HEK293 (cell line): ENCODE data around the gene ASB16.

Experiments
- CTCF ChIA-PET: fragments of 350-600 bp; formaldehyde crosslinking; extraction: SDS; loops from one replicate; lab custom pipeline; 2021; ENCODE audit warnings: antibody characterized with exemption; lab: Yijun Ruan, JAX
- POLR2A ChIA-PET: fragments of 300-600 bp; formaldehyde crosslinking; extraction: SDS; loops from one replicate; lab custom pipeline; 2020; ENCODE audit warnings: antibody characterized with exemption, inconsistent platforms; lab: Yijun Ruan, JAX
- H3K27ac ChIP-seq: fragments of 200-500 bp; sonication (Bioruptor generic); 2 replicates; pipeline ENCODE4 v1.5.1; 2014; ENCODE audit warnings: low read depth, low read length, control low read depth, inconsistent platforms; ENCODE audit errors: extremely low read depth
- H3K36me3 ChIP-seq, 2 experiments: fragments of 200-500 bp in 1 of 2; sonication (Bioruptor generic) in 1 of 2; 1 replicate in 1 of 2; 2 replicates in 1 of 2; pipeline ENCODE4 v1.5.1; 2014 to 2017; ENCODE audit warnings: inconsistent platforms in 2 of 2, low read length in 2 of 2; ENCODE audit not compliant: control insufficient read depth in 2 of 2, insufficient read depth in 1 of 2
- H3K4me1 ChIP-seq: fragments of 200-500 bp; sonication (Bioruptor generic); 2 replicates; pipeline ENCODE4 v1.5.1; 2014; ENCODE audit warnings: mild to moderate bottlenecking, low read length, inconsistent platforms; ENCODE audit not compliant: control insufficient read depth, insufficient read depth
- H3K4me3 ChIP-seq: 2 replicates; pipeline ENCODE4 v1.5.1; 2011; ENCODE audit warnings: low read depth, mild to moderate bottlenecking, control low read depth, low read length, moderate library complexity
- H3K9me3 ChIP-seq: fragments of 200-500 bp; sonication (Bioruptor generic); 2 replicates; pipeline ENCODE4 v1.5.1; 2014; ENCODE audit warnings: low read depth, low read length, inconsistent platforms; ENCODE audit not compliant: control insufficient read depth, insufficient read depth
- ATF2 ChIP-seq: fragments of 450-650 bp; formaldehyde crosslinking; IDR thresholded peaks from 2 replicates; pipeline ENCODE4 v1.5.1; 2016; ENCODE audit warnings: missing biosample characterization, missing genetic modification characterization, low read depth
- GLIS2 ChIP-seq: fragments of 450-650 bp; formaldehyde crosslinking; IDR thresholded peaks from 2 replicates; pipeline ENCODE4 v1.5.1; 2016; ENCODE audit warnings: missing biosample characterization, missing genetic modification characterization
- KLF1 ChIP-seq: fragments of 450-650 bp; formaldehyde crosslinking; IDR thresholded peaks from 2 replicates; pipeline ENCODE4 v1.5.1; 2016; ENCODE audit warnings: missing biosample characterization, missing genetic modification characterization
- KLF16 ChIP-seq: fragments of 450-650 bp; formaldehyde crosslinking; IDR thresholded peaks from 2 replicates; pipeline ENCODE4 v1.5.1; 2017; ENCODE audit warnings: missing biosample characterization, missing genetic modification characterization
- KLF8 ChIP-seq: fragments of 450-650 bp; formaldehyde crosslinking; IDR thresholded peaks from 2 replicates; pipeline ENCODE4 v1.5.1; 2016; ENCODE audit warnings: missing biosample characterization, missing genetic modification characterization
- SP7 ChIP-seq: fragments of 450-650 bp; formaldehyde crosslinking; IDR thresholded peaks from 2 replicates; pipeline ENCODE4 v1.5.1; 2016; ENCODE audit warnings: missing biosample characterization, missing genetic modification characterization
- ZBTB48 ChIP-seq: fragments of 450-650 bp; formaldehyde crosslinking; IDR thresholded peaks from 2 replicates; pipeline ENCODE4 v1.5.1; 2016; ENCODE audit warnings: missing biosample characterization, missing genetic modification characterization
- ZEB2 ChIP-seq: fragments of 450-650 bp; formaldehyde crosslinking; IDR thresholded peaks from 2 replicates; pipeline ENCODE4 v1.5.1; 2016; ENCODE audit warnings: missing biosample characterization, missing genetic modification characterization
- ZFHX2 ChIP-seq: fragments of 450-650 bp; formaldehyde crosslinking; conservative IDR thresholded peaks from 2 replicates; pipeline ENCODE4 v1.5.1; 2016; ENCODE audit warnings: missing biosample characterization, missing genetic modification characterization
- ZNF140 ChIP-seq: fragments of 450-650 bp; formaldehyde crosslinking; IDR thresholded peaks from 2 replicates; pipeline ENCODE4 v1.5.1; 2016; ENCODE audit warnings: missing biosample characterization, missing genetic modification characterization
- ZNF155 ChIP-seq: fragments of 450-650 bp; formaldehyde crosslinking; IDR thresholded peaks from 2 replicates; pipeline ENCODE4 v1.5.1; 2016; ENCODE audit warnings: missing biosample characterization, missing genetic modification characterization
- ZNF335 ChIP-seq: fragments of 450-650 bp; formaldehyde crosslinking; conservative IDR thresholded peaks from 2 replicates; pipeline ENCODE4 v1.5.1; 2016; ENCODE audit warnings: missing biosample characterization, missing genetic modification characterization
- ZNF341 ChIP-seq: fragments of 450-650 bp; formaldehyde crosslinking; IDR thresholded peaks from 2 replicates; pipeline ENCODE4; 2016; ENCODE audit warnings: low read depth, missing biosample characterization, missing genetic modification characterization
- ZNF521 ChIP-seq: fragments of 450-650 bp; formaldehyde crosslinking; IDR thresholded peaks from 2 replicates; pipeline ENCODE4 v1.5.1; 2017; ENCODE audit warnings: missing biosample characterization, mild to moderate bottlenecking, missing genetic modification characterization
- ZNF555 ChIP-seq: fragments of 450-650 bp; formaldehyde crosslinking; conservative IDR thresholded peaks from 2 replicates; pipeline ENCODE4 v1.5.1; 2017; ENCODE audit warnings: missing biosample characterization, mild to moderate bottlenecking, missing genetic modification characterization, inconsistent platforms
- ZNF776 ChIP-seq: fragments of 450-650 bp; formaldehyde crosslinking; IDR thresholded peaks from 2 replicates; pipeline ENCODE4 v1.5.0; 2017; ENCODE audit warnings: missing biosample characterization, missing genetic modification characterization, borderline replicate concordance
- ZSCAN23 ChIP-seq: fragments of 450-650 bp; formaldehyde crosslinking; IDR thresholded peaks from 2 replicates; pipeline ENCODE4 v1.5.1; 2016; ENCODE audit warnings: missing biosample characterization, missing genetic modification characterization
- ZSCAN5A ChIP-seq: fragments of 450-650 bp; formaldehyde crosslinking; IDR thresholded peaks from 2 replicates; pipeline ENCODE4 v1.5.1; 2016; ENCODE audit warnings: missing biosample characterization, missing genetic modification characterization
- TF ChIP-seq, protein P1 (sequence below): fragments of 450-650 bp; formaldehyde crosslinking; IDR thresholded peaks from 2 replicates; pipeline ENCODE4 v1.5.1; 2016; ENCODE audit warnings: missing biosample characterization, missing genetic modification characterization
- TF ChIP-seq, protein P2 (sequence below): fragments of 450-650 bp; formaldehyde crosslinking; IDR thresholded peaks from 2 replicates; pipeline ENCODE4 v1.5.1; 2017; ENCODE audit warnings: missing biosample characterization, missing genetic modification characterization
- TF ChIP-seq, protein P3 (sequence below): fragments of 450-650 bp; formaldehyde crosslinking; IDR thresholded peaks from 2 replicates; pipeline ENCODE4 v1.5.1; 2017; ENCODE audit warnings: missing biosample characterization, missing genetic modification characterization
- TF ChIP-seq, protein P4 (sequence below): fragments of 450-650 bp; formaldehyde crosslinking; IDR thresholded peaks from 2 replicates; pipeline ENCODE4 v1.5.1; 2017; ENCODE audit warnings: missing biosample characterization, missing genetic modification characterization

Gene ASB16

DNA sequence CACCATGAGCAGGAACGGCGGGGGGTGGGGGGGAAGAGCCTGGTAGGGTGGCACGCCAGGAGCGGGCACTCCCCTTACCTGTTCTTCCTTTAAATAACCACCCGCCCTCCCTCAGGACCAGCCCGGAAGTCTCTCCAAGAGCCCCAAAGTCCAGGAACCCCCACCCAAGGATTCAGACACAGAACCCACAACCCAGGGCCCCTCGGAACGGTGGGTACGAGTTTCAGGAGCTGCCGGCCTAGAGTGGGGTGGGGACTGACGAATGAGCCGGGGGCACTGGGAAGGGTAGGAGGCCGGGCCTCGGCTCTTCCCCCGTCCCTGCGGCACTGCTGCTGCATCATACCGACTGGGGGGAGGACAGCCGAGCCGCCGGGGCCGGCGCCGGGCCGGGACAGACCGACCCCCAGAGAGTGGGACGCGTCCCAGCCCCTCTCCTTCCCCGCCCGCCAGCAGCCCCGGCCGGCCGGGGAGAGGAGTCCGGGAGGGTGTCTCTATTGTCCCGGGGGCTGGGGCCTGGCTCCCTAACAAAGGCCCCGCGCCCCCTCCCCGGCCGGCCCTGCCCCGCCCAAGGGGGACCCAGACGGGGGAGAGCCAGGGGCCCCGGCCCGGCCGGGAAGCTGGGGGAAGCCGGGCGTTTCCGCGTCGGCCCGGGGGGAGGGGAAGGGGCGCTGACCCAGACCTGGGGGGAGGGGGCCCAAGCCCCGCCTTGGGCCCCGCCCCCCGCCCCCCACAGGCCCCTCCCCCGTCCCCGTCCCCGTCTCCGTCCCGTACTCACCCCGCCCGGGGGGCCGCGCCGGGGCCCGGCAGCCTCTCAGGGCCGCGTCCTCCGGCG is 28.4 kb downstream of the ASB16 start (continued):
- TF ChIP-seq KLF8 (tag by site-specific recombination) (0 out of 2 replicates have a peak, but pooled peaks have one; percentile 40), KLF16 (tag by site-specific recombination) (0 out of 2 replicates have a peak, but pooled peaks have one; percentile 41), ZNF341 (peak; percentile 99), ZNF776 (tag by site-specific recombination) (no peak), ZNF140 (no peak), SP7 (tag by site-specific recombination) (0 out of 2 replicates have a peak, but pooled peaks have one; percentile 19), GLIS2 (tag by site-specific recombination) (peak; percentile 58), ZNF335 (peak; percentile 31; the same call in 1 of the 2 replicates)
- TF ChIP-seq, protein P1, sequence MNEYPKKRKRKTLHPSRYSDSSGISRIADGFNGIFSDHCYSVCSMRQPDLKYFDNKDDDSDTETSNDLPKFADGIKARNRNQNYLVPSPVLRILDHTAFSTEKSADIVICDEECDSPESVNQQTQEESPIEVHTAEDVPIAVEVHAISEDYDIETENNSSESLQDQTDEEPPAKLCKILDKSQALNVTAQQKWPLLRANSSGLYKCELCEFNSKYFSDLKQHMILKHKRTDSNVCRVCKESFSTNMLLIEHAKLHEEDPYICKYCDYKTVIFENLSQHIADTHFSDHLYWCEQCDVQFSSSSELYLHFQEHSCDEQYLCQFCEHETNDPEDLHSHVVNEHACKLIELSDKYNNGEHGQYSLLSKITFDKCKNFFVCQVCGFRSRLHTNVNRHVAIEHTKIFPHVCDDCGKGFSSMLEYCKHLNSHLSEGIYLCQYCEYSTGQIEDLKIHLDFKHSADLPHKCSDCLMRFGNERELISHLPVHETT (tag by site-specific recombination): no peak
- TF ChIP-seq, protein P2, sequence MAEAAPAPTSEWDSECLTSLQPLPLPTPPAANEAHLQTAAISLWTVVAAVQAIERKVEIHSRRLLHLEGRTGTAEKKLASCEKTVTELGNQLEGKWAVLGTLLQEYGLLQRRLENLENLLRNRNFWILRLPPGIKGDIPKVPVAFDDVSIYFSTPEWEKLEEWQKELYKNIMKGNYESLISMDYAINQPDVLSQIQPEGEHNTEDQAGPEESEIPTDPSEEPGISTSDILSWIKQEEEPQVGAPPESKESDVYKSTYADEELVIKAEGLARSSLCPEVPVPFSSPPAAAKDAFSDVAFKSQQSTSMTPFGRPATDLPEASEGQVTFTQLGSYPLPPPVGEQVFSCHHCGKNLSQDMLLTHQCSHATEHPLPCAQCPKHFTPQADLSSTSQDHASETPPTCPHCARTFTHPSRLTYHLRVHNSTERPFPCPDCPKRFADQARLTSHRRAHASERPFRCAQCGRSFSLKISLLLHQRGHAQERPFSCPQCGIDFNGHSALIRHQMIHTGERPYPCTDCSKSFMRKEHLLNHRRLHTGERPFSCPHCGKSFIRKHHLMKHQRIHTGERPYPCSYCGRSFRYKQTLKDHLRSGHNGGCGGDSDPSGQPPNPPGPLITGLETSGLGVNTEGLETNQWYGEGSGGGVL (tag by site-specific recombination): peak; percentile 54; the same call in 1 of the 2 replicates

DNA sequence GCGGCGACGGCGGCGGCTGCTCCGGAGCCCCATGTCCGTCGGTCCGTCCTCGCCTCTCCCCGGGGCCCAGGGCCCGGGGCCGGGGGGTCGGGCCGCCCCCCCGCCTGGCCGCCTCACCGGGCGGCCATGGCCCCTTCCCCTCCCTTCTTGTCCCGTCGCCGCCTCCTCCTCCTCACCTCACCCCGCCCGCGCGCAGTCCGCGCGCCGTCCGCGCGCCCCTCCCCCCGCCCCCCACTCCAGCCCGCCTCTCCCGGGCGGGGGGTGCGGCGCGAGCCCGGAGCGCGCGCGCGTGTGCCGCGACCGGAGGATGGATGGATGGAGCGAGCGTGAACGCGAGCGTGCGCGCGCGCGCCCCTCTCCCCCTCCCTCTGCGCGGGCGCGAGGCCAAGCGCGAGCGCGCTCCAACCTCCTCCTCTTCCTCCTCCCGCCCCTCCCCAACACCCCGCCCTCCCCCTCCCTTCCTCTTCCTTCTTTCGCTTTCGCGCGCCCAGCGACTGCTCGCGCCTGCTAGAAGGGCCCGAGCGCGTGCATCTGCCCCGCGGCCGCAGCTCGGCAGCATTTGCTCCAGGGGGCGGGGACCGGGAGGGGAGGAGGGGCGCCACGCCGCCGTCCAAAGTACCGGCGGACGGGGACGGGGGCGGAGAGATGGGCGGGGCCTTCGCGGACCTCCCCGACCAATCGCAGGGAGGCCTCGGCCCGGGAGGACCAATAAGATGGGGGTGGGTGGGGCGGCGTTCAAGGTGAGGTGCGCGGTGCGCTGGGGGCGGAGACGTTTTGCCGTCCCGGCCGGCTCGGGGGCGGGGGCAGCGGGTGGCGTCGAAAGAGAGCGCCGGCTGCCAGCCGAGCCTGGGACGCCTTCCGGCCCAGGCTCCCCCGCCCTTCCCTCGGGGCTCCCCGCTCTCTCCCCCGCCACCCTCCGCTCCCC is 29.3 kb downstream of the ASB16 start, which contains the start of gene ATXN7L3:
ATXN7L3 (minus strand) TSS at position 332 of the 925 bp plus-strand sequence. CDS start 1,814 bp downstream, outside the sequence.
- H3K36me3 ChIP-seq: peaks cover 6 to 31% of the 10 kb centered on the region in 2 experiments; a peak in 2 of 3 replicates
- peak within 1 kb of the TSS; percentile 88 for H3K27ac ChIP-seq
- H3K9me3 ChIP-seq: no peaks in the 10 kb centered on the region
- POLR2A ChIA-PET: interaction anchor here (0.6 to 4.9 kb wide), 22 partner anchors 9 to 1652 kb away, joined by 3 to 46 read pairs (median 4); partner anchors contain the start of genes HDAC5, RUNDC3A and TMUB2
- H3K4me1 ChIP-seq: peaks cover 5% of the 10 kb centered on the region
- CTCF ChIA-PET: interaction anchor here (0.7 to 1.9 kb wide), 2 partner anchors 19 to 132 kb away, joined by 3 to 8 read pairs; no protein-coding TSS in a partner anchor
- H3K4me3 ChIP-seq: peak within 1 kb of the TSS; percentile 75
- TF ChIP-seq ZNF555 (tag by site-specific recombination) (no peak), ZFHX2 (tag by site-specific recombination) (peak; percentile 13; the same call in 1 of the 2 replicates), KLF1 (tag by site-specific recombination) (0 out of 2 replicates have a peak, but pooled peaks have one; percentile 35), ZBTB48 (no peak), ZNF521 (tag by site-specific recombination) (no peak), ZSCAN5A (tag by site-specific recombination) (no peak), GLIS2 (tag by site-specific recombination) (no peak), ZNF155 (no peak), ZSCAN23 (tag by site-specific recombination) (no peak), ATF2 (tag by site-specific recombination) (no peak), ZEB2 (tag by site-specific recombination) (peak; percentile 83)
- TF ChIP-seq, protein P3, sequence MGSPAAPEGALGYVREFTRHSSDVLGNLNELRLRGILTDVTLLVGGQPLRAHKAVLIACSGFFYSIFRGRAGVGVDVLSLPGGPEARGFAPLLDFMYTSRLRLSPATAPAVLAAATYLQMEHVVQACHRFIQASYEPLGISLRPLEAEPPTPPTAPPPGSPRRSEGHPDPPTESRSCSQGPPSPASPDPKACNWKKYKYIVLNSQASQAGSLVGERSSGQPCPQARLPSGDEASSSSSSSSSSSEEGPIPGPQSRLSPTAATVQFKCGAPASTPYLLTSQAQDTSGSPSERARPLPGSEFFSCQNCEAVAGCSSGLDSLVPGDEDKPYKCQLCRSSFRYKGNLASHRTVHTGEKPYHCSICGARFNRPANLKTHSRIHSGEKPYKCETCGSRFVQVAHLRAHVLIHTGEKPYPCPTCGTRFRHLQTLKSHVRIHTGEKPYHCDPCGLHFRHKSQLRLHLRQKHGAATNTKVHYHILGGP (tag by site-specific recombination): no peak
- TF ChIP-seq, protein P4, sequence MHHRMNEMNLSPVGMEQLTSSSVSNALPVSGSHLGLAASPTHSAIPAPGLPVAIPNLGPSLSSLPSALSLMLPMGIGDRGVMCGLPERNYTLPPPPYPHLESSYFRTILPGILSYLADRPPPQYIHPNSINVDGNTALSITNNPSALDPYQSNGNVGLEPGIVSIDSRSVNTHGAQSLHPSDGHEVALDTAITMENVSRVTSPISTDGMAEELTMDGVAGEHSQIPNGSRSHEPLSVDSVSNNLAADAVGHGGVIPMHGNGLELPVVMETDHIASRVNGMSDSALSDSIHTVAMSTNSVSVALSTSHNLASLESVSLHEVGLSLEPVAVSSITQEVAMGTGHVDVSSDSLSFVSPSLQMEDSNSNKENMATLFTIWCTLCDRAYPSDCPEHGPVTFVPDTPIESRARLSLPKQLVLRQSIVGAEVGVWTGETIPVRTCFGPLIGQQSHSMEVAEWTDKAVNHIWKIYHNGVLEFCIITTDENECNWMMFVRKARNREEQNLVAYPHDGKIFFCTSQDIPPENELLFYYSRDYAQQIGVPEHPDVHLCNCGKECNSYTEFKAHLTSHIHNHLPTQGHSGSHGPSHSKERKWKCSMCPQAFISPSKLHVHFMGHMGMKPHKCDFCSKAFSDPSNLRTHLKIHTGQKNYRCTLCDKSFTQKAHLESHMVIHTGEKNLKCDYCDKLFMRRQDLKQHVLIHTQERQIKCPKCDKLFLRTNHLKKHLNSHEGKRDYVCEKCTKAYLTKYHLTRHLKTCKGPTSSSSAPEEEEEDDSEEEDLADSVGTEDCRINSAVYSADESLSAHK: no peak
